NK-92 treated with Interleukin-12 subunit alpha and Interleukin-12 subunit beta, amount 100 ng/mL, for 24 hours (cell line): ENCODE measurements around the gene MYO7A.

Source experiments
- DNase-seq: peaks from one replicate; lab custom pipeline; 2025; lab: John Stamatoyannopoulos, UW

MYO7A gene

GRCh38 chr11:77112641-77113381 lies 15.2 kb upstream of the MYO7A start:
- no peak for DNase-seq

- DNase-seq, result no peak
Measured at GRCh38 chr11:77113382-77114088, 14.5 kb upstream of the MYO7A start.

- no peak for DNase-seq
Measured at GRCh38 chr11:77114089-77114463, 14.0 kb upstream of the MYO7A start.

GRCh38 chr11:77115181-77115611 lies 12.8 kb upstream of the MYO7A start:
- DNase-seq, result no peak

- no peak for DNase-seq
Measured at GRCh38 chr11:77115956-77116355, 12.1 kb upstream of the MYO7A start.

GRCh38 chr11:77117492-77117891 lies 10.6 kb upstream of the MYO7A start:
- DNase-seq, result no peak

GRCh38 chr11:77118086-77118485 lies 10.0 kb upstream of the MYO7A start:
- DNase-seq, result no peak

- no peak for DNase-seq
Measured at GRCh38 chr11:77118971-77119370, 9.1 kb upstream of the MYO7A start.

- DNase-seq, result no peak
Measured at GRCh38 chr11:77119531-77119936, 8.5 kb upstream of the MYO7A start.

GRCh38 chr11:77120571-77120970 lies 7.5 kb upstream of the MYO7A start:
- DNase-seq, result no peak

GRCh38 chr11:77121096-77121640 lies 6.9 kb upstream of the MYO7A start:
- DNase-seq, result no peak

- DNase-seq, result no peak
Measured at GRCh38 chr11:77121876-77122575, 6.0 kb upstream of the MYO7A start.

- no peak for DNase-seq
Measured at GRCh38 chr11:77122576-77123212, 5.4 kb upstream of the MYO7A start.

- DNase-seq, result no peak
Measured at GRCh38 chr11:77123591-77123990, 4.5 kb upstream of the MYO7A start.

GRCh38 chr11:77124041-77124440 lies 4.0 kb upstream of the MYO7A start:
- DNase-seq, result no peak

- DNase-seq, result no peak
Measured at GRCh38 chr11:77124488-77124887, 3.6 kb upstream of the MYO7A start.

GRCh38 chr11:77125191-77125590 lies 2.9 kb upstream of the MYO7A start:
- DNase-seq, result no peak

- DNase-seq, result no peak
Measured at GRCh38 chr11:77125695-77126094, 2.4 kb upstream of the MYO7A start.

GRCh38 chr11:77126156-77126775 lies 1.8 kb upstream of the MYO7A start:
- DNase-seq, result no peak

- DNase-seq, result no peak
Measured at GRCh38 chr11:77126861-77127234, 1.2 kb upstream of the MYO7A start.

- DNase-seq, result no peak
Measured at GRCh38 chr11:77127235-77127911, 673 bp upstream of the MYO7A start.
